ENCODE results near the gene BBC3.
"Not testable (repeated sequence)": the region's sequence is repeated elsewhere in the genome, so short reads cannot be mapped to it uniquely, and the experiment has no call there.

Gene BBC3

DNA sequence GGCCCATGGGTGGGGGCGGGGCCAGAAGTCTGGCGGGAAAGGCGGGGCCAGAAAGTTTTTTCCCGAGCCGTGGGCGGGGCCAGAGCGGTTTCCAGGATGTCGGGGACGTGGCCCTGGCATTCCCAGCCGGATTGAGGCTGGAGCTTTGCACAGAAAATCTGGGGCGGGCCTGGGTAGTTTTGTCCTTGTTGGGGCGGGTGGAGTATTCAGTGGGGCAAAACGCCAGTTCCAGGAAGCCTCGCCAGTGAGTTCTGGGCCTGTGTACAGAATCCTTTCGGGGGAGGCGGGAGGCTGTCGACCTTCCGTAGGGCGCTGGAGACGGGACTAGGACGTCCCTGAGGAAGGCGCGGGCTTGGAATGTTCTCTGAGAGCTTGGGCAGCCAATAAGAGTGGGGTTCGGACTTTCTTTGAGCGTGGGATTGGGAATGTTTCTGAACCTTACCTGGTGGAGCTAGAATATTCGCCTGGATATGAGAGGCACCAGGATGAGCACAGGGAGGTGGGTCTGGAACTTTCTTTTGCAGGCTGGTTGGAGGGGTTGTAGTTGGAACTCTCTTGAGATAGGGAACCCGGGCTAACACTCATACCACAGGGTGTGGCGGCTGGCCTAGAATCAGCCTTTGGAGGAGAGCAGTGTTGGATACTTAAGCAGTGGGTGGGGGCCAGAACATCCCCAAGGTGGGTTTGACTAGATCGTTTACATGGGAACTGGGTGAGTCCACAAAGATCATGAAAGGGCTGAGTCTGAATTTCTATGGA lies 26.6 kb upstream of the BBC3 start:
- DNase-seq: no peak

GRCh38 chr19:47256693-47257410 lies 25.9 kb upstream of the BBC3 start:
- peak; percentile 99 for DNase-seq

DNA sequence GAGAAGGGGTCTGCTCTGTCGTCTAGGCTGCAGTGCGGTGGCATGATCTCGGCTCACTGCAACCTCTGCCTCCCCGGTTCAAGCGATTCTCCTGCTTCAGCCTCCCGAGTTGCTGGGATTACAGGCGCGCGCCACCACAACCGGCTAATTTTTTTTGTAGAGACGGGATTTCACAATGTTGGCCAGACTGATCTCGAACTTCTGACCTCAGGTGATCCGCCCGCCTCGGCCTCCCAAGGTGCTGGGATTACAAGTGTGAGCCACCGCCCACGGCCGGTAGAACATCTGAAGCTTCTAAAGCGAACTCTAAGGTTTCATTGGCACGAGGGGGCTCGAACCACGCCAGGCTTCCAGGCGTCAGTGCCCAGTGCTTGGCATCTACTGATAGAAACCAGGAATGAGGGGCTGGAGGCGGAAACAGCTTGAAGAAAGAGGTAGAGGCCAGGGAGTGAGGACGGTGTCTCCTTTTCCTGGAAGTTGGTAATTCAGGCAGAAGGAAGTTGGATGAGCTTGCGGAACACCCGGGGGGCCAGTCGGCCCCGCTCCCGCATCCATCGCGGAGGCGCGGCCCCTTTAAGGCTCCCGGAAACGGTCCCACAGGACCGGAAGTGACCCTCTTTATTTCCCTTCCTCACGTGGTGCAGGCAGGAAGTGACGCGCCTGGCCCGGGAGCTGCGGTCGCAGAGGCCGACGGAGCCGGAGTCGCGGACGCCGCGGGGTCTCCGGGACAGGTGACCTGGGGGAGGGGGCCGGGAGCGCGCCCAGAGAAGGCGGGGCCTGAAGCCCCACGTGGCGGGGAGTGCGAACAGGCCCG lies 25.1 kb upstream of the BBC3 start, which contains the start of gene CCDC9:
CCDC9 (plus strand) TSS at position 647 of the 814 bp plus-strand sequence. CDS start 1,876 bp downstream, outside the sequence.
- DNase-seq: peak; percentile 85

- DNase-seq: no peak
Measured at GRCh38 chr19:47253970-47254369, 23.0 kb upstream of the BBC3 start.

- DNase-seq: no peak
Measured at GRCh38 chr19:47253467-47253881, 22.5 kb upstream of the BBC3 start.

DNA sequence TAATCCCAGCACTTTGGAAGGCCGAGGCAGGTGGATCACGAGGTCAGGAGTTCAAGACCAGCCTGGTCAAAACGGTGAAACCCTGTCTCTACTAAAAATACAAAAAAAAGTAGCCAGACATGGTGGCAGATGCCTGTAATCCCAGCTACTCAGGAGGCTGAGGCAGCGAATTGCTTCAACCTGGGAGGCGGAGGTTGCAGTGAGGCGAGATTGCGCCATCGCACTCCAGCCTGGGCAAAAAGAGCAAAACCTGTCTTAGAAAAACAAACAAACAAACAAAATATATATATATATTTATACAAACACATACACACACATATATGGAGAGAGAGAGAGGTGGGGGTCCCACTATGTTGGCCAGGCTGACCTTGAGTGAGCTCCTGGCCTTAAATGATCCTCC lies 22.0 kb upstream of the BBC3 start:
- DNase-seq: not testable (repeated sequence)

DNA sequence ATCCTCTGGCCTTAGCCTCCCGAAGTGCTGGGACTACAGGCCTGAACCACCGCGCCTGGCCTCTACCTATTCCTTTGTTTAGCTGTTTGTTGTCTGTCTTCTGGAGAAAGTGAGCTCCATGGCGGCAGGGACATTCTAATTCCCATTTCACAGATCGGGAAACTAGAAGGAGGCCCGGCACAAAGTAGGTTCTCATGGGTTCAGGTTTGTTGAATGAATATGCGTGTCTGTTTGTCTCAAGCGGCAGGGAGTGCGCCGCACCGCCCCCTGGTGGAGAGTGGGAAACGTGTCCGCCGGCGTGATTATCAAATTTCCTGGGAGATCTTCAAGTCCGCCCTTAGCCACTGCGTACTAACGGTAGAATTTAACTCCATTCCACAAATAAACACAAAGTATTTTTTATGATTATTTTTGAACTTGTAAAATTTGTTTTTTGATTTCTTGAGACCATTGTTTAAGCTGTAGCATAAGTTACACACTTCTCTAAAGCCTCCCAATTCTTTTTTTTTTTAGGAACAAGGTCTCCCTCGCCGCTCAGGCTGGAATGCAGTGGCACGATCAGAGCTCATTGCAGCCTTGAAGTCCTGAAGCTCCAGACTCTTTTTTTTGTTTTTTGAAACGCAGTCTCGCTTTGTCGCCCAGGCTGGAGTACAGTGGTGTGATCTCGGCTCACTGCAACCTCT lies 16.4 kb upstream of the BBC3 start:
- peak; percentile 77 for DNase-seq

DNA sequence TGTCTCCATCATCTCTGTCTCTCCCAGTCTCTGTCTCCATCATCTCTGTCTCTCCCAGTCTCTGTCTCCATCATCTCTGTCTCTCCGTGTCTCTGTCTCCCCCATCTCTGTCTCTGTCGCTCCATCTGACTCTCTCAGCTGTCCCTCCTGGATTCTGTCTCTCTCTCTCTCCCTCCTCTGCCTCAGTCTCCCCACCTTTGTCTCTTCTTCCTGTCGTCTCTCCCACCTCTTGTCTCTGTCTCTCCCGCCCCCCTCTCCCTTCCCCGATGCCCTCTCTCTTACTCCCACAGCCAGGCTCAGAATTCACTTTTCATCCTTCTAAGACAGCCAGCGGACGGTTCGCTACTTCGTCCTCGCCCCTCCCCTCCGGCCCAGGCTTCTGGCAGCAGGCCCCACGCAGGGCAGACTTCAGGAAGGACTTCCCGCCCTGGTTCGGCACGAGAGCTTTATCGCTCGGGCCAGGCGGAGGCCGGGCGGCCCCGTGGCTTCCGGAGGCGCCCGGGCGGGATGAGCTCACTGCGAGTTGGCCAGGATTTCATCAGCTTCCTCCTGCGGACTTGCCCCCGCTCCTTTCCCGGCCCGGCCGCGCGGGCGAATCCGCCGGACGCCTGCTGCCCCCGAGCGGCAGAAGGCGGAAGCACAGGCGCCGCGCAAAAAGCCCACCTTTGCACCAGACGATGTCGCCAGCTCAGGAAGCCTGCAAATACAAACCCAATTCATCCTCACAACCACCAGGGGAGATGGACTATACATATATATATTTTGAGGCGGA lies 13.0 kb upstream of the BBC3 start:
- DNase-seq: peak; percentile 84

GRCh38 chr19:47243364-47243775 lies 12.4 kb upstream of the BBC3 start:
- DNase-seq: no peak

- no peak for DNase-seq
Measured at GRCh38 chr19:47241919-47242577, 11.0 kb upstream of the BBC3 start.

DNA sequence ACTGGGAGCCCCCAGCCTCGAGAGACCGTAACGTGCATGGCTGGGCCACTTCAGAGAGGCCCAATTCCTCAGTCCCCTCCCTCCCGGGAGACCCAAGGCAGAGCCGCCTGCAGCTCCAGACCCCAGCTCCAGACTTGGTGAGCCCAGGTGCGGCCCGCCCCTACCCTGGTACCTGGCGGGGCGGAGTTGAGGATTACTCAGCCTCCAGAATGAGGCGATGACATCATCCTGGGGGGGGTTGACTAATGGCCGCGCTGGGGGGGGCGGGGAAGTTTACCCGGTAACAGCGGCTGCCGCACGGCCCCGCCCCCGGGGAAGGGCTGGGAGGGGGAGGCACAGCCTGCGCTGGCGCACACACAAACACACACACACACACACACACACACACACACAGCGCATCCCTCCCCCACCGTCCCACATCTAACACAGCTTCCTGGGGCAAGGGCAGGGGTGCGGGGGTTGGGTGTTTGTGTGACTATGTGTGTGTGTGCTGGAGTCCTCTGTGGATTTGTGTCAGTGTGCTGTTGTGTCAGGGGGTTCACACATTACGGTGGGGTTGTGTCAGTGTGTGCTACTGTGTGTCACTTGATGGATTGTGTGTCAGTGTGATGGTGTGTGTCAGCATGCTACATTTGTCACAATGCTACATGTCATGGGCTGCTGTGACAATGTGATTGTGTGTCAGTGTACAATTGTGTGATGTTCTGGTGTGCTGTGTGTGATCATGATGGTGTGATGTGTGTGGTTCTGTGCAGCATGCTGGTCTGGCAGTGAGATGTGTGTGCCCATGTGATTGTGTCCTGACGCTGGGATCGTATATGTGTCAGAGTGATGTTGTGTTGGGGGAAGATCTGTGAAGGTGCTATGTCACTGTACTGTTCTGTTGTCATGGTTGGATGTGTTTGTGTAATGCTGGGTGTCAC lies 10.3 kb upstream of the BBC3 start:
- DNase-seq: peak; percentile 92

- DNase-seq: no peak
Measured at GRCh38 chr19:47240556-47240955, 9.6 kb upstream of the BBC3 start.

DNA sequence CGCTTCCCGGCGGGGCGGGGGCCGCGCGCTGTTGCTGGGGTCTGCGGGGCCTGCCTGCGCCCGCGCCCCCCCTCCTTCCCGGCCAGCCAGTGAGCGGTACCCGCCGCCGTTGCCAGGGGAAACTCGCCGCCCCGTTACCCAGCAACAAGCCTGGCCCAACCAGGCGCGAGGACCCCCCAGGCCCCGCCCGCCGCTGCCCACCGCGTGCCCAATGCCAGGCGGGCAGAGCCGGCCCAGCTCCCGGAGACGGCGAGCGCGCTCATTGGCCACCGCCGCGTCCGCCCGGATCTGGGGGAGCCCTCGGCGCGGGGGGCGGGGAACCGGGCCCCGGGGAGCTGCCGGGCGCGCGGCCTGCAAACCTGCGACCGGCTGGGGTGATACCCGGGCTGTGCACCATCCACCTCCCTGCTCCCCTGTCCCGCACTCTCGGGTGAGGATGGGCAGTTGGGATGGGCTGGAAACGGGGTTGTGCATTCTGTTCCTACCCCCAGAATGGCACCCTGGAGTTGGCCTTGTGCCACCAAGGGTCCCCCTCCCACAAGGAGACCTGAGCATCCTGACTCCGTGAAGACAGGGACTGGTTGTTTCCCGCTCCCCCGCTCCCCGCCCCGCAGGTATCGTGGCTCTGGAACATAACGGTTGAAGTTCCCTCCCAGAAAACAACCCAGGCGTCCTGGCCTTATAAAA lies 8.8 kb upstream of the BBC3 start:
- DNase-seq: peak; percentile 61

- no peak for DNase-seq
Measured at GRCh38 chr19:47239152-47239551, 8.2 kb upstream of the BBC3 start.

GRCh38 chr19:47236072-47236675 lies 5.2 kb upstream of the BBC3 start:
- DNase-seq: no peak

GRCh38 chr19:47232422-47233211 lies 1.6 kb upstream of the BBC3 start:
- DNase-seq: no peak

GRCh38 chr19:47231215-47232054 lies 436 bp upstream of the BBC3 start:
- peak; percentile 92 for DNase-seq
